Psoas muscle (tissue), 8 donors: Measurements from ENCODE around the gene PEAR1. TPM values are rescaled to one million over a fixed set of nuclear protein-coding genes. Genes with fewer than 3 reads are reported as not detected.

ENCODE experiments used
- ATAC-seq, 4 donors: fragments of 200-7000 bp; cut with Tn5 transposase; one replicate each; pipeline ENCODE4 v1.9.1; 2020; ENCODE audit warnings: moderate library complexity in 3 of 4, mild to moderate bottlenecking in 2 of 4
- DNase-seq, 2 donors: peaks; one replicate each; pipeline ENCODE4 v3.0.0-alpha.2; 2020
- H3K27ac ChIP-seq: fragments of 200-600 bp; one replicate; pipeline ENCODE4 v1.8.0; 2022
- H3K27me3 ChIP-seq, 3 donors: fragments of 200-600 bp in 1 of 3; one replicate each; pipeline versions ENCODE4 v1.6.1 to v1.8.0; 2013 to 2022; ENCODE audit warnings: low read length in 2 of 3, mild to moderate bottlenecking in 2 of 3, moderate library complexity in 1 of 3; ENCODE audit not compliant: insufficient read depth in 3 of 3
- H3K36me3 ChIP-seq, 2 donors: fragments of 200-600 bp in 1 of 2; one replicate each; pipeline versions ENCODE4 v1.6.1 to v1.8.0; 2013 to 2022; ENCODE audit warnings: low read depth in 1 of 2, mild to moderate bottlenecking in 1 of 2, moderate library complexity in 1 of 2; ENCODE audit not compliant: insufficient read depth in 1 of 2
- H3K4me1 ChIP-seq: fragments of 200-600 bp; one replicate; pipeline ENCODE4 v1.8.0; 2022
- H3K4me3 ChIP-seq: fragments of 200-600 bp; one replicate; pipeline ENCODE4 v1.8.0; 2022; ENCODE audit warnings: mild to moderate bottlenecking
- H3K9me3 ChIP-seq: fragments of 200-600 bp; one replicate; pipeline ENCODE4 v1.8.0; 2022
- WGBS, 3 donors: extraction: QIAGEN DNeasy Blood & Tissue Kit; methylation state at CpG; one replicate each; pipeline versions ENCODE4 v1.1.6 to v1.1.7; 2013; 5-methylcytosine and 5-hydroxymethylcytosine counted together
- intact Hi-C, 2 donors: fragments of 100-400 bp; cut with DNase I; formaldehyde crosslinking; loops; one replicate each; pipeline versions ENCODE4 v1.11.0 to v1.14.2; 2022
- polyA plus RNA-seq, 3 donors: library from polyadenylated mRNA; stranded (reverse); fragments of 200-250 nt; gene quantifications; one replicate each; pipeline ENCODE4 v1.2.3, GENCODE V29; 2013
- total RNA-seq, 4 donors: library from RNA; stranded (reverse); fragmentation: NEBNext Ultra II Directional in 2 of 4; extraction: Animal tissue kit (Norgen Biotek cat#: 25700) in 2 of 4; gene quantifications; one replicate each; pipeline versions ENCODE4 v1.2.1 to v1.2.4, GENCODE V29; 2021 to 2023
- TF ChIP-seq, protein P1 (sequence below): fragments of 200-600 bp; IDR thresholded peaks from one replicate; pipeline ENCODE4 v1.8.0; 2022; ENCODE audit warnings: antibody characterized with exemption
- donor health status: healthy with polysubstance abuse.
- donor health status: DM: no; HTN: no; CAD: no; lungs with moderate emphysema.
- donor health status: Bipolar disorder and iron deficiency.
- donor health status: healthy.
- donor health status: DM: yes; HTN: yes; CAD: no.
- donor health status: DM: no; HTN: no; CAD: no.
- donor health status: DM: no; HTN: no; CAD: no.
- donor health status: DM: yes; HTN: yes; CAD: no.

The PEAR1 gene
- total and polyA plus RNA-seq, 7 donors = 2.1 to 7.3 (median 3.8) TPM

DNA sequence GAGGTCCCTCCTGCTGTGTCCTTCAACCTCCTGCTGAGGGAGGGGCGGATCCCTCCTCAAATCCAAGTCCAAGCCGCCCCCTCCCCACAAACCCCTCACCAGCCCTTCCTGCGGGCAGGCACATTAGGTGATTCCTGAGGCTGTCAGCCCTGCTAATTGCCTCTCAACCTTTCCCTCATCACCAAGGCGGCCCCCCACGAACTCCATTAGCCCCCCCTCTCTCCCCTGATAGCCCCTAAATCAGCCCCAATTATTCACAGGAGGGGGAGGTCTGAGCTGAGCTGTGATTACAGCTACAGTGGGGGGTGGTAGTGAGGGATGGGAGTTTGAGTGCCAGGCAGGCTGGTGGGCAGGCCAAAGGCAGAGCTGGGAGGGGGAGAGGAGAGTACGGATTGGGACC, 5.8 kb upstream of the PEAR1 start:
- Histone ChIP-seq H3K36me3 (no peaks in the 10 kb centered on the region), H3K4me3 (no peak overlapping the region), H3K9me3 (no peaks in the 10 kb centered on the region), H3K4me1 (no peaks in the 10 kb centered on the region), H3K27ac (no peak overlapping the region), H3K27me3 (peaks cover 0 to 16% (median 3%) of the 10 kb centered on the region in 3 donors)
- WGBS, 3 donors = 40 to 49% (median 47%) methylated on average over 6 of the region's 6 CpGs
- DNase-seq (no peak), ATAC-seq (no peak)
- intact Hi-C loops = loop anchor here (10.0 kb wide), 2 partner anchors 173 to 193 kb away; no protein-coding TSS in a partner anchor
- TF ChIP-seq, protein P1, sequence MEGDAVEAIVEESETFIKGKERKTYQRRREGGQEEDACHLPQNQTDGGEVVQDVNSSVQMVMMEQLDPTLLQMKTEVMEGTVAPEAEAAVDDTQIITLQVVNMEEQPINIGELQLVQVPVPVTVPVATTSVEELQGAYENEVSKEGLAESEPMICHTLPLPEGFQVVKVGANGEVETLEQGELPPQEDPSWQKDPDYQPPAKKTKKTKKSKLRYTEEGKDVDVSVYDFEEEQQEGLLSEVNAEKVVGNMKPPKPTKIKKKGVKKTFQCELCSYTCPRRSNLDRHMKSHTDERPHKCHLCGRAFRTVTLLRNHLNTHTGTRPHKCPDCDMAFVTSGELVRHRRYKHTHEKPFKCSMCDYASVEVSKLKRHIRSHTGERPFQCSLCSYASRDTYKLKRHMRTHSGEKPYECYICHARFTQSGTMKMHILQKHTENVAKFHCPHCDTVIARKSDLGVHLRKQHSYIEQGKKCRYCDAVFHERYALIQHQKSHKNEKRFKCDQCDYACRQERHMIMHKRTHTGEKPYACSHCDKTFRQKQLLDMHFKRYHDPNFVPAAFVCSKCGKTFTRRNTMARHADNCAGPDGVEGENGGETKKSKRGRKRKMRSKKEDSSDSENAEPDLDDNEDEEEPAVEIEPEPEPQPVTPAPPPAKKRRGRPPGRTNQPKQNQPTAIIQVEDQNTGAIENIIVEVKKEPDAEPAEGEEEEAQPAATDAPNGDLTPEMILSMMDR = no peak

DNA sequence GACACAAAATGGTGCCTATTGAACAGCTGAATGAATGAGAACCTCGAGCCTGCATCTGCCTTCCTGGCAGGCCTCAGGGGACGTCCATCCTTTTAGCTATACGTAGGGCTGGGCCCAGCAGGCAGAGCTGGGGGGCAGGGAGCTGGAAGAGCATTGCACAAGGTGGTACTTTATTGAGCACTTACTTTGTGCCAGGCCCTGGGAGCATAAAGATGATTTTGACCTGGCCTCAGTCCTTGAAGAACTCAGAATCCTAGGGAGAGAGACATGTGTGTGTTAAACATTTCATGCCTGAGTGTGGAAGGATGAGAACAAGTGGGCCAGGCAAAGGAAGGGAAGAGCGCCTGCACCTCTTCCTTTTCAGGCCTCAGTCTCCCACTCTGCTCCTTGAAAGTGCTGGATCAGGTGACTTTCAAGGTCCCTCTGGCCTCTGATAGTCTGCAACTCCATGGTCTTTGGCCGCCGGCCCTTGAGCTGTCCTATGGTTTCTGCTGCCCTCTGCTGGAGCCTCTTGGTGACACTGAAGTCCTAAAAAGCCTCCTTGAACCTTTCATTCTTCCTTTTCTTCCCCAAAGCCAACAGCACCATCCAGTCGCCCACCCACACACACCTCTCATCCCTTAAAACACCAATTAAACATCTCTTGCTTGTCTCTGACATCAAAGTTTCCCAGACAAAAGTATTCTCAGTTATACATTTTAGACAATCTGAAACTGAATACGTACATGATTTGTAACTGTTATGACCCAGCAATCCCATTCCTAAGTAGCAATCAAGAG, 3.5 kb upstream of the PEAR1 start:
- peaks cover 0 to 29% (median 5%) of the 10 kb centered on the region in 3 donors for H3K27me3 ChIP-seq
- 40 to 41% (median 40%) methylated on average over 8 of the region's 8 CpGs for WGBS, 3 donors
- H3K27ac ChIP-seq = no peak overlapping the region
- DNase-seq = peak; percentile 79 to 89
- H3K4me3 ChIP-seq = no peak overlapping the region
- intact Hi-C loops = loop anchor here (2.0 to 10.0 kb wide), 5 partner anchors 31 to 195 kb away; partner anchors contain the start of gene LRRC71 (in 1 of the 2)
- TF ChIP-seq, protein P1 = peak; percentile 86
- no peaks in the 10 kb centered on the region for H3K4me1 ChIP-seq
- no peaks in the 10 kb centered on the region for H3K9me3 ChIP-seq
- H3K36me3 ChIP-seq = no peaks in the 10 kb centered on the region
- peak; percentile 55 to 76 (median 69) for ATAC-seq

DNA sequence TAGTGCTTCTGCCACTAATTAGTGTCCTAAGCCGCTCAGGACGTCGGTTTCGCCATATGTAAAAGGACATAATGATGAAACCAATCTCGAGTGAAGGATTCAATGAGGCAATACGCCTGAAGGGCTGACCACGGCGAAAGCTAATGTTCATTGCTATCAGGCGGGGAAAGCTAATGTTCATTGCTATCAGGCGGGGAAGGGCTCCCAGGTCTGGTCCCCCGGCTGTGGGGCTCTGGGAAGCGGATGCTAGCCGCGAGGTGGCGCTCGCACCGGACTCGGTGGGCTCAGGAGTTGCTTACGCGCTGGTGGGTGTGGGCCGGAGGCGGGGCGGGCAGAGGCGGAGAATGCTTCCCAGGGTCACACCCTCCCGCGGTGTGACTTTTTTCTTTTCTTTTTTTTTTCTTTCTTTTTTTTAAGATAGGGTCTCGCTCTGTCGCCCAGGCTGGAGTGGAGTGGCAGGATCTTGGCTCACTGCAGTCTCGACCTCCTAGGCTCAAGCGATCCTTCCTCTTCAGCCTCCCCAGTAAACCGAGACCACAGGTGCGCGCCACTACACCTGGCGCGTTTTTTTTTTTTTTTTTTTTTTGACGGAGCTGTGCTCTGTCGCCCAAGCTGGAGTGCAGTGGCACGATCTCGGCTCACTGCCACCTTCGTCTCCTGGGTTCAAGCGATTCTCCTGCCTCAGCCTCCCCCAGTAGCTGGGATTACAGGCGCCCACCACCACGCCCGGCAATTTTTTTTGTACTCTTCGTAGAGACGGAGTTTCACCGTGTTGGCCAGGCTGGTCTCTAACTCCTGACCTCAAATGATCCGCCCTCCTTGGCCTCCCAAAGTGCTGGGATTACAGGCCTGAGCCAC, 1.1 kb upstream of the PEAR1 start:
- ATAC-seq (peak; percentile 81 to 92 (median 86)), DNase-seq (peak; percentile 93 to 94)
- intact Hi-C loops = no loop called here
- H3K27ac ChIP-seq = peak overlapping the region; percentile 76
- H3K4me1 ChIP-seq = no peaks in the 10 kb centered on the region
- TF ChIP-seq, protein P1 = peak; percentile 79
- H3K27me3 ChIP-seq = peaks cover 0 to 29% (median 3%) of the 10 kb centered on the region in 3 donors
- H3K9me3 ChIP-seq = no peaks in the 10 kb centered on the region
- 4 to 10% (median 8%) methylated on average over 45 to 48 of the region's 48 CpGs for WGBS, 3 donors
- peak overlapping the region; percentile 68 for H3K4me3 ChIP-seq
- H3K36me3 ChIP-seq = no peaks in the 10 kb centered on the region

DNA sequence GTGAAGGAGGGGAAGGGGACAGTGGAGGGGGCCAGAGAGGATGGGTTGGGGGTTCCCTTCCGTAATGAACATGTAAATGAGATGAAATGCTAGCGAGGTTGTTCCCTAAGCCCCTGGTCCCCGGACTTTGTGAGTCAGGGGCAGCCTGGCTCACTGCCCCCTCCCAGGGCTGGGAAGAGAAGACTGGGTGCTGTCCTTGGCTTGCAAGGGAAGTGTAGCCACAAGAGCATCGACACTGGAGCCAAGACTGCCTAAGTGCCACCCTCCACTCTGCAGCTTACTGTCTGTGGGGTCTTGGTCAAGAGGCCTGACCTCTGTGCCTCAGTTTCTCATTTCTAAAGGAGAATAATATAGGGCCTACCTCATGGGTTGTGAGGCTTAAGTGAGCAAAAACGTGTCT, 483 bp downstream of the PEAR1 start:
- Histone ChIP-seq H3K36me3 (no peaks in the 10 kb centered on the region), H3K9me3 (no peaks in the 10 kb centered on the region), H3K4me3 (peak overlapping the region; percentile 68), H3K27ac (peak overlapping the region; percentile 76), H3K27me3 (peaks cover 0 to 30% (median 3%) of the 10 kb centered on the region in 3 donors), H3K4me1 (peaks cover 2% of the 10 kb centered on the region)
- ATAC-seq (no peak), DNase-seq (peak in 1 of 2 donors; percentile 37)
- intact Hi-C loops = no loop called here
- WGBS, 3 donors = 44 to 58% (median 44%) methylated on average over 5 of the region's 5 CpGs
- TF ChIP-seq, protein P1 = no peak
